HEK293 (cell line): ENCODE data around the gene ARHGAP42.

Experiments used
- GLIS1 ChIP-seq: fragments of 450-650 bp; formaldehyde crosslinking; IDR thresholded peaks from 2 replicates; pipeline ENCODE4 v1.5.1; 2016; ENCODE audit warnings: missing biosample characterization, missing genetic modification characterization
- YY1 ChIP-seq: fragments of 450-650 bp; formaldehyde crosslinking; IDR thresholded peaks from 2 replicates; pipeline ENCODE4 v1.5.1; 2018; ENCODE audit warnings: missing biosample characterization, missing genetic modification characterization
- ZNF16 ChIP-seq: fragments of 450-650 bp; formaldehyde crosslinking; IDR thresholded peaks from 2 replicates; pipeline ENCODE4 v1.5.1; 2016; ENCODE audit warnings: low read depth, missing biosample characterization, missing genetic modification characterization
- ZNF747 ChIP-seq: fragments of 450-650 bp; formaldehyde crosslinking; IDR thresholded peaks from 2 replicates; pipeline ENCODE4 v1.5.1; 2016; ENCODE audit warnings: missing biosample characterization, missing genetic modification characterization
- TF ChIP-seq, protein P1 (sequence below): fragments of 450-650 bp; formaldehyde crosslinking; IDR thresholded peaks from 2 replicates; pipeline ENCODE4 v1.5.1; 2016; ENCODE audit warnings: missing biosample characterization, missing genetic modification characterization
- TF ChIP-seq, protein P2 (sequence below): fragments of 450-650 bp; formaldehyde crosslinking; optimal IDR thresholded peaks from 2 replicates; pipeline ENCODE3; 2016; ENCODE audit warnings: missing biosample characterization, mild to moderate bottlenecking, missing genetic modification characterization
- TF ChIP-seq, protein P3 (sequence below): fragments of 450-650 bp; formaldehyde crosslinking; IDR thresholded peaks from 2 replicates; pipeline ENCODE4 v1.5.1; 2016; ENCODE audit warnings: missing biosample characterization, missing genetic modification characterization
- TF ChIP-seq, protein P4 (sequence below): fragments of 450-650 bp; formaldehyde crosslinking; IDR thresholded peaks from 2 replicates; pipeline ENCODE4 v1.5.1; 2017; ENCODE audit warnings: missing biosample characterization, missing genetic modification characterization

DNA sequence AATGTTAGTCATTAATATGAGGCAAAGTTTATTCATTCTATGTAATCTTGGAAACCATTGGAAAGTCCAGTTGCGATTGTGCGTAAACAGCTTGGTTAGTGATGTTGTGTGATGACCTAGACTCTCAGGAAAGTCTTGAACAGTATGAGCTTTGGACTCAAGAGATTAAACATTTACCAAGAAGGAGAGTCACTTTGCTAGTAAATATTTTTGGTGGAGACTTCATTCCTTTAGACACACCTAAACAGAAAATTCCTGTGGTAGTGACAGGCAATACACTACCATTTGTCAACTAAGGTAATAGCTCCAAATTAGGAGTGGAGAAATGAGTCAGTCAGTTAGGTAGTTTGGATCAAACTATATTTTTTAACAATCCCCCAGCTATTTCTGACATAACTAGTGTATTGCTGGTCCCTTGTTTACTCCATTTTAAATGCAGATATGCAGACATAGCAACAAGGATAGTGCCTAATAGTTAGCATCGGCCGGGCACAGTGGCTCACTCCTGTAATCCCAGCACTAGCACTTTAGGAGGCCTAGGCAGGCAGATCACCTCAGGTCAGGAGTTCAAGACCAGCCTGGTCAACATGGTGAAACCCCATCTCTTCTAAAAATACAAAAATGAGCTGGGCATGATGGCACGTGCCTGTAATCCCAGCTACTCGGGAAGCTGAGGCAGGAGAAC lies 89.3 kb downstream of the ARHGAP42 start:
- TF ChIP-seq, protein P1, sequence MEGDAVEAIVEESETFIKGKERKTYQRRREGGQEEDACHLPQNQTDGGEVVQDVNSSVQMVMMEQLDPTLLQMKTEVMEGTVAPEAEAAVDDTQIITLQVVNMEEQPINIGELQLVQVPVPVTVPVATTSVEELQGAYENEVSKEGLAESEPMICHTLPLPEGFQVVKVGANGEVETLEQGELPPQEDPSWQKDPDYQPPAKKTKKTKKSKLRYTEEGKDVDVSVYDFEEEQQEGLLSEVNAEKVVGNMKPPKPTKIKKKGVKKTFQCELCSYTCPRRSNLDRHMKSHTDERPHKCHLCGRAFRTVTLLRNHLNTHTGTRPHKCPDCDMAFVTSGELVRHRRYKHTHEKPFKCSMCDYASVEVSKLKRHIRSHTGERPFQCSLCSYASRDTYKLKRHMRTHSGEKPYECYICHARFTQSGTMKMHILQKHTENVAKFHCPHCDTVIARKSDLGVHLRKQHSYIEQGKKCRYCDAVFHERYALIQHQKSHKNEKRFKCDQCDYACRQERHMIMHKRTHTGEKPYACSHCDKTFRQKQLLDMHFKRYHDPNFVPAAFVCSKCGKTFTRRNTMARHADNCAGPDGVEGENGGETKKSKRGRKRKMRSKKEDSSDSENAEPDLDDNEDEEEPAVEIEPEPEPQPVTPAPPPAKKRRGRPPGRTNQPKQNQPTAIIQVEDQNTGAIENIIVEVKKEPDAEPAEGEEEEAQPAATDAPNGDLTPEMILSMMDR (tag by site-specific recombination) = no peak
- TF ChIP-seq, protein P2, sequence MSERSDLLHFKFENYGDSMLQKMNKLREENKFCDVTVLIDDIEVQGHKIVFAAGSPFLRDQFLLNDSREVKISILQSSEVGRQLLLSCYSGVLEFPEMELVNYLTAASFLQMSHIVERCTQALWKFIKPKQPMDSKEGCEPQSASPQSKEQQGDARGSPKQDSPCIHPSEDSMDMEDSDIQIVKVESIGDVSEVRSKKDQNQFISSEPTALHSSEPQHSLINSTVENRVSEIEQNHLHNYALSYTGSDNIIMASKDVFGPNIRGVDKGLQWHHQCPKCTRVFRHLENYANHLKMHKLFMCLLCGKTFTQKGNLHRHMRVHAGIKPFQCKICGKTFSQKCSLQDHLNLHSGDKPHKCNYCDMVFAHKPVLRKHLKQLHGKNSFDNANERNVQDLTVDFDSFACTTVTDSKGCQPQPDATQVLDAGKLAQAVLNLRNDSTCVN (tag by site-specific recombination) = no peak
- TF ChIP-seq, protein P3, sequence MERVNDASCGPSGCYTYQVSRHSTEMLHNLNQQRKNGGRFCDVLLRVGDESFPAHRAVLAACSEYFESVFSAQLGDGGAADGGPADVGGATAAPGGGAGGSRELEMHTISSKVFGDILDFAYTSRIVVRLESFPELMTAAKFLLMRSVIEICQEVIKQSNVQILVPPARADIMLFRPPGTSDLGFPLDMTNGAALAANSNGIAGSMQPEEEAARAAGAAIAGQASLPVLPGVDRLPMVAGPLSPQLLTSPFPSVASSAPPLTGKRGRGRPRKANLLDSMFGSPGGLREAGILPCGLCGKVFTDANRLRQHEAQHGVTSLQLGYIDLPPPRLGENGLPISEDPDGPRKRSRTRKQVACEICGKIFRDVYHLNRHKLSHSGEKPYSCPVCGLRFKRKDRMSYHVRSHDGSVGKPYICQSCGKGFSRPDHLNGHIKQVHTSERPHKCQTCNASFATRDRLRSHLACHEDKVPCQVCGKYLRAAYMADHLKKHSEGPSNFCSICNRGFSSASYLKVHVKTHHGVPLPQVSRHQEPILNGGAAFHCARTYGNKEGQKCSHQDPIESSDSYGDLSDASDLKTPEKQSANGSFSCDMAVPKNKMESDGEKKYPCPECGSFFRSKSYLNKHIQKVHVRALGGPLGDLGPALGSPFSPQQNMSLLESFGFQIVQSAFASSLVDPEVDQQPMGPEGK (tag by site-specific recombination) = no peak
- TF ChIP-seq ZNF16 (tag by site-specific recombination) (no peak), GLIS1 (no peak), YY1 (tag by site-specific recombination) (no peak), ZNF747 (tag by site-specific recombination) (no peak)
- TF ChIP-seq, protein P4, sequence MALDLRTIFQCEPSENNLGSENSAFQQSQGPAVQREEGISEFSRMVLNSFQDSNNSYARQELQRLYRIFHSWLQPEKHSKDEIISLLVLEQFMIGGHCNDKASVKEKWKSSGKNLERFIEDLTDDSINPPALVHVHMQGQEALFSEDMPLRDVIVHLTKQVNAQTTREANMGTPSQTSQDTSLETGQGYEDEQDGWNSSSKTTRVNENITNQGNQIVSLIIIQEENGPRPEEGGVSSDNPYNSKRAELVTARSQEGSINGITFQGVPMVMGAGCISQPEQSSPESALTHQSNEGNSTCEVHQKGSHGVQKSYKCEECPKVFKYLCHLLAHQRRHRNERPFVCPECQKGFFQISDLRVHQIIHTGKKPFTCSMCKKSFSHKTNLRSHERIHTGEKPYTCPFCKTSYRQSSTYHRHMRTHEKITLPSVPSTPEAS = no peak
